HG03565 (cell line): ENCODE measurements around the gene PSMB7.

Experiments used
- ATAC-seq: cut with Tn5 transposase; IDR thresholded peaks from one replicate; pipeline ENCODE4 v1.9.1; 2021; ENCODE audit warnings: mild to moderate bottlenecking, moderate library complexity; ENCODE audit not compliant: unreplicated experiment

Gene PSMB7

GRCh38 chr9:124415102-124415851 is at the start of gene PSMB7:
TSS of gene PSMB7 (minus strand) at chr9:124415442. CDS start at chr9:124415425, 17 bp downstream.
- ATAC-seq: peak; percentile 74

- ATAC-seq: no peak
Observed at GRCh38 chr9:124462739-124463138, 47.5 kb upstream of the PSMB7 start.

- no peak for ATAC-seq
Observed at GRCh38 chr9:124458441-124458840, 43.2 kb upstream of the PSMB7 start.

GRCh38 chr9:124457887-124458431 is 42.7 kb upstream of the PSMB7 start:
- ATAC-seq: no peak

- ATAC-seq: no peak
Observed at GRCh38 chr9:124457079-124457886, 42.0 kb upstream of the PSMB7 start.

GRCh38 chr9:124456341-124457078 is 41.3 kb upstream of the PSMB7 start:
- ATAC-seq: no peak

- no peak for ATAC-seq
Observed at GRCh38 chr9:124455820-124456219, 40.6 kb upstream of the PSMB7 start.

GRCh38 chr9:124454791-124455443 is 39.7 kb upstream of the PSMB7 start:
- no peak for ATAC-seq

GRCh38 chr9:124454296-124454695 is 39.1 kb upstream of the PSMB7 start:
- ATAC-seq: no peak

- no peak for ATAC-seq
Observed at GRCh38 chr9:124453586-124454191, 38.4 kb upstream of the PSMB7 start.

GRCh38 chr9:124452841-124453585 is 37.8 kb upstream of the PSMB7 start:
- no peak for ATAC-seq

- ATAC-seq: no peak
Observed at GRCh38 chr9:124452326-124452725, 37.1 kb upstream of the PSMB7 start.

GRCh38 chr9:124450931-124451661 is 35.9 kb upstream of the PSMB7 start:
- no peak for ATAC-seq

- no peak for ATAC-seq
Observed at GRCh38 chr9:124450241-124450924, 35.1 kb upstream of the PSMB7 start, which contains the start of gene ADGRD2. TSS of gene ADGRD2 (plus strand) at chr9:124450451. CDS start at chr9:124451667, 1,216 bp downstream.

GRCh38 chr9:124449381-124450151 is 34.3 kb upstream of the PSMB7 start:
- ATAC-seq: no peak

GRCh38 chr9:124448019-124448418 is 32.8 kb upstream of the PSMB7 start:
- ATAC-seq: no peak

GRCh38 chr9:124447297-124447661 is 32.0 kb upstream of the PSMB7 start:
- ATAC-seq: no peak
